Upper lobe of left lung (tissue), 4 donors: Measurements from ENCODE around the gene STAC3.
A peak's percentile ranks its signal among the peaks of the same experiment; 100 is the strongest.

ENCODE experiments used
- EP300 ChIP-seq, 4 donors: sonication (generic); formaldehyde crosslinking; IDR thresholded peaks; one replicate each; pipeline ENCODE4 v1.5.1; 2017; ENCODE audit warnings: antibody characterized with exemption in 4 of 4, control low read depth in 2 of 4
- POLR2A ChIP-seq, 4 donors: fragments of 450-650 bp; IDR thresholded peaks; one replicate each; pipeline ENCODE4 v1.5.1; 2016 to 2017; ENCODE audit warnings: antibody characterized with exemption in 4 of 4, mild to moderate bottlenecking in 2 of 4
- TF ChIP-seq, protein P1 (sequence below), 6 experiments: fragments of 450-650 bp in 4 of 6; fragments of 200-600 bp in 2 of 6; sonication (generic) in 2 of 6; IDR thresholded peaks; one replicate each; pipeline ENCODE4 v1.5.1; 2016 to 2019; ENCODE audit warnings: antibody characterized with exemption in 6 of 6

GRCh38 chr12:57229634-57230380 is 21.2 kb downstream of the STAC3 start, which contains the start of gene SHMT2:
- TF ChIP-seq, protein P1, sequence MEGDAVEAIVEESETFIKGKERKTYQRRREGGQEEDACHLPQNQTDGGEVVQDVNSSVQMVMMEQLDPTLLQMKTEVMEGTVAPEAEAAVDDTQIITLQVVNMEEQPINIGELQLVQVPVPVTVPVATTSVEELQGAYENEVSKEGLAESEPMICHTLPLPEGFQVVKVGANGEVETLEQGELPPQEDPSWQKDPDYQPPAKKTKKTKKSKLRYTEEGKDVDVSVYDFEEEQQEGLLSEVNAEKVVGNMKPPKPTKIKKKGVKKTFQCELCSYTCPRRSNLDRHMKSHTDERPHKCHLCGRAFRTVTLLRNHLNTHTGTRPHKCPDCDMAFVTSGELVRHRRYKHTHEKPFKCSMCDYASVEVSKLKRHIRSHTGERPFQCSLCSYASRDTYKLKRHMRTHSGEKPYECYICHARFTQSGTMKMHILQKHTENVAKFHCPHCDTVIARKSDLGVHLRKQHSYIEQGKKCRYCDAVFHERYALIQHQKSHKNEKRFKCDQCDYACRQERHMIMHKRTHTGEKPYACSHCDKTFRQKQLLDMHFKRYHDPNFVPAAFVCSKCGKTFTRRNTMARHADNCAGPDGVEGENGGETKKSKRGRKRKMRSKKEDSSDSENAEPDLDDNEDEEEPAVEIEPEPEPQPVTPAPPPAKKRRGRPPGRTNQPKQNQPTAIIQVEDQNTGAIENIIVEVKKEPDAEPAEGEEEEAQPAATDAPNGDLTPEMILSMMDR (IDR thresholded peaks at IDR 0.05), result peak in 3 of 6 experiments; percentile 0 to 33 (median 2)
- TF ChIP-seq POLR2A (IDR thresholded peaks at IDR 0.05) (peak in 2 of 4 donors; percentile 41 to 46), EP300 (IDR thresholded peaks at IDR 0.05) (no peak)
